ENCODE results near the gene CTBP2.

- TF ChIP-seq CTCF (IDR thresholded peaks at IDR 0.05 in 8 of 11, conservative IDR thresholded peaks at IDR 0.05 in 3 of 11) (no peak), POLR2A (IDR thresholded peaks at IDR 0.05) (no peak)
Measured at GRCh38 chr10:125083576-125083920, 76.8 kb downstream of the CTBP2 start.

Measured in spleen (tissue), 7 donors.